Measurements from ENCODE around the gene TUBB3. TPM values are rescaled to one million over a fixed set of nuclear protein-coding genes. Genes with fewer than 3 reads are reported as not detected.

TUBB3 gene
- total and polyA plus RNA-seq, 2 of the 8 experiments (the other 6 are each of a cell fraction or from before 2014, with no cell fraction given), result 275 to 393 TPM

GRCh38 chr16:89946515-89946914 lies 23.4 kb downstream of the TUBB3 start (continued):
- TF ChIP-seq NRF1 (IDR thresholded peaks at IDR 0.05; ENCODE audit: low read depth, low read length), result no peak
- TF ChIP-seq CBX5 (IDR thresholded peaks at IDR 0.05; ENCODE audit: low read depth, low read length), result no peak
- TF ChIP-seq ASH2L (IDR thresholded peaks at IDR 0.05; ENCODE audit: low read length), result no peak
- TF ChIP-seq RNF2 (IDR thresholded peaks at IDR 0.05; ENCODE audit: borderline replicate concordance, low read depth, low read length, missing control alignments, poor library complexity, severe bottlenecking), result no peak
- no peak for TF ChIP-seq SP2 (IDR thresholded peaks at IDR 0.05; ENCODE audit: low read length)
- no peak for TF ChIP-seq CEBPB (IDR thresholded peaks at IDR 0.05; ENCODE audit: low read depth, low read length)
- no peak for TF ChIP-seq BACH1 (IDR thresholded peaks at IDR 0.05; ENCODE audit: low read length)
